Measurements from ENCODE around the gene TOR2A.

TOR2A gene

GRCh38 chr9:127700140-127700539 lies 35.0 kb downstream of the TOR2A start:
- no peak for DNase-seq (ENCODE audit: low read depth in 2 of 2, low spot score in 1 of 2)

- DNase-seq (ENCODE audit: low read depth in 2 of 2, low spot score in 1 of 2), result peak; percentile 58 to 73
These were observed 36.0 kb downstream of the TOR2A start for GRCh38 chr9:127698985-127699670.

- DNase-seq (ENCODE audit: low read depth in 2 of 2, low spot score in 1 of 2), result no peak
These were observed 36.7 kb downstream of the TOR2A start for GRCh38 chr9:127698386-127698785.

- no peak for DNase-seq (ENCODE audit: low read depth in 2 of 2, low spot score in 1 of 2)
These were observed 37.5 kb downstream of the TOR2A start for GRCh38 chr9:127697575-127697974.

GRCh38 chr9:127694890-127695720 lies 40.0 kb downstream of the TOR2A start:
- no peak for DNase-seq (ENCODE audit: low read depth in 2 of 2, low spot score in 1 of 2)

GRCh38 chr9:127693697-127694096 lies 41.4 kb downstream of the TOR2A start:
- no peak for DNase-seq (ENCODE audit: low read depth in 2 of 2, low spot score in 1 of 2)

GRCh38 chr9:127693143-127693542 lies 42.0 kb downstream of the TOR2A start:
- DNase-seq (ENCODE audit: low read depth in 2 of 2, low spot score in 1 of 2), result no peak

GRCh38 chr9:127692071-127692470 lies 43.0 kb downstream of the TOR2A start:
- no peak for DNase-seq (ENCODE audit: low read depth in 2 of 2, low spot score in 1 of 2)

- DNase-seq (ENCODE audit: low read depth in 2 of 2, low spot score in 1 of 2), result no peak
These were observed 44.4 kb downstream of the TOR2A start for GRCh38 chr9:127690735-127691134.

- DNase-seq (ENCODE audit: low read depth in 2 of 2, low spot score in 1 of 2), result no peak
These were observed 45.6 kb downstream of the TOR2A start for GRCh38 chr9:127689329-127690000.

GRCh38 chr9:127686461-127687393 lies 48.4 kb downstream of the TOR2A start:
- no peak for DNase-seq (ENCODE audit: low read depth in 2 of 2, low spot score in 1 of 2)

- DNase-seq (ENCODE audit: low read depth in 2 of 2, low spot score in 1 of 2), result no peak
These were observed 50.5 kb downstream of the TOR2A start for GRCh38 chr9:127684576-127684975.

- DNase-seq (ENCODE audit: low read depth in 2 of 2, low spot score in 1 of 2), result no peak
These were observed 51.4 kb downstream of the TOR2A start for GRCh38 chr9:127683723-127684122.

- DNase-seq (ENCODE audit: low read depth in 2 of 2, low spot score in 1 of 2), result no peak
These were observed 52.5 kb downstream of the TOR2A start for GRCh38 chr9:127682351-127683136.
